HCT116 (cell line): ENCODE results near the gene MDP1.

Experiments used
- EZH2 ChIP-seq: fragments of 200-600 bp; sonication (generic); IDR thresholded peaks from 2 replicates; pipeline ENCODE4 v1.6.1; 2017; ENCODE audit warnings: antibody characterized with exemption, mixed run types
- POLR2A ChIP-seq: IDR thresholded peaks from 2 replicates; pipeline ENCODE4 v1.7.0; 2011; ENCODE audit warnings: borderline replicate concordance; ENCODE audit not compliant: insufficient read depth, insufficient read length; ENCODE audit errors: extremely low read depth
- POLR2AphosphoS5 ChIP-seq: IDR thresholded peaks from 2 replicates; pipeline ENCODE4 v1.6.1; 2011; ENCODE audit warnings: mild to moderate bottlenecking, low read depth, low read length, moderate library complexity
- RAD21 ChIP-seq: IDR thresholded peaks from 2 replicates; pipeline ENCODE4 v1.6.1; 2012; ENCODE audit warnings: low read depth, mild to moderate bottlenecking
- YY1 ChIP-seq: IDR thresholded peaks from 2 replicates; pipeline ENCODE4 v1.6.1; 2011; ENCODE audit warnings: low read length, low read depth, moderate library complexity, mild to moderate bottlenecking; ENCODE audit not compliant: insufficient replicate concordance; ENCODE audit errors: extremely low read depth
- ZNF274 ChIP-seq: fragments of 200-500 bp; sonication (Bioruptor generic); IDR thresholded peaks from 2 replicates; pipeline ENCODE4 v1.6.1; 2014; ENCODE audit warnings: mild to moderate bottlenecking, low read depth, low read length, inconsistent platforms
- TF ChIP-seq, protein P1 (sequence below), 3 experiments: fragments of 200-600 bp in 1 of 3; sonication (generic) in 1 of 3; IDR thresholded peaks in 2 of 3; conservative IDR thresholded peaks in 1 of 3; 2 replicates each; pipeline ENCODE4 v1.5.1; 2012 to 2017; ENCODE audit warnings: low read depth in 2 of 3, low read length in 2 of 3, antibody characterized with exemption in 1 of 3, borderline replicate concordance in 1 of 3, control low read depth in 1 of 3, mild to moderate bottlenecking in 1 of 3, mixed read lengths in 1 of 3, mixed run types in 1 of 3, moderate library complexity in 1 of 3; ENCODE audit not compliant: insufficient read depth in 1 of 3
- TF ChIP-seq, protein P2 (sequence below): IDR thresholded peaks from 2 replicates; pipeline ENCODE4 v1.6.1; 2012

DNA sequence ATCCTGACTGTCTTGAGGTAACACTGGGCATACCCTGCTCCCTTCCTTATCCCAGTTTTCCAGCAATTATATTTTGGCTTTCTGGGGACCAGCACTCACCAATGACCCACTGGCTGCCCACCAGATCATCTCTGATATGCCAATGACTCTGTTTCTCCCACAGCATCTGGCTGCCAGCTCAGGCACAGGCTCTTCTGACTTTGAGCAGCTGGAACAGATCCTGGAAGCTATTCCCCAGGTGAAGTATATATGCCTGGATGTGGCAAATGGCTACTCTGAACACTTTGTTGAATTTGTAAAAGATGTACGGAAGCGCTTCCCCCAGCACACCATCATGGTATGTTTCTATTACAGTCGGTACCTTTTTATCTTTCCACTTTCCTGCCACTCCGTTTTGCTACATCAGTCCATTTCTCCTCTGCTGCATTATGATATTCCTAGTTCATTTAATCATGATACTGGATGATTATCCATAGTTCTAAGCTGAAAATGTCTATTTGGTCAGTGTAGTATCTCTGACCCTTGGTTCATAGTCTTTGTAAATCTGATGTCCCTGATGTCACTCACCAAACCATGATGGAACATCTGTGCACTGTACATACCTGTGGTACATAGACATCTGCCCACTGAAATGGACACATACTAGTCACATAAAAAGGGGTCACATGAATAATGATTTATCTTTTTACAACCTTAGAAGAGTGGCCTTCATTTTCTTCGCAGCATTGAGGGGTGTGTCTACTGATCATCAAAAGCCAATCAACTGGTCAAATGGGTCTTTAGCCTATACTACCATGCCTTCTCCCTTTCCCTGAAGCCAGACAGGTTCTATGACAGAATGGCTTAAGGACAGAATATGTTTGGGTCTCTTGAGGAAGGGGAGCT lies 20.2 kb upstream of the MDP1 start:
- TF ChIP-seq, protein P1, sequence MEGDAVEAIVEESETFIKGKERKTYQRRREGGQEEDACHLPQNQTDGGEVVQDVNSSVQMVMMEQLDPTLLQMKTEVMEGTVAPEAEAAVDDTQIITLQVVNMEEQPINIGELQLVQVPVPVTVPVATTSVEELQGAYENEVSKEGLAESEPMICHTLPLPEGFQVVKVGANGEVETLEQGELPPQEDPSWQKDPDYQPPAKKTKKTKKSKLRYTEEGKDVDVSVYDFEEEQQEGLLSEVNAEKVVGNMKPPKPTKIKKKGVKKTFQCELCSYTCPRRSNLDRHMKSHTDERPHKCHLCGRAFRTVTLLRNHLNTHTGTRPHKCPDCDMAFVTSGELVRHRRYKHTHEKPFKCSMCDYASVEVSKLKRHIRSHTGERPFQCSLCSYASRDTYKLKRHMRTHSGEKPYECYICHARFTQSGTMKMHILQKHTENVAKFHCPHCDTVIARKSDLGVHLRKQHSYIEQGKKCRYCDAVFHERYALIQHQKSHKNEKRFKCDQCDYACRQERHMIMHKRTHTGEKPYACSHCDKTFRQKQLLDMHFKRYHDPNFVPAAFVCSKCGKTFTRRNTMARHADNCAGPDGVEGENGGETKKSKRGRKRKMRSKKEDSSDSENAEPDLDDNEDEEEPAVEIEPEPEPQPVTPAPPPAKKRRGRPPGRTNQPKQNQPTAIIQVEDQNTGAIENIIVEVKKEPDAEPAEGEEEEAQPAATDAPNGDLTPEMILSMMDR (IDR thresholded peaks at IDR 0.05 in 2 of 3, conservative IDR thresholded peaks at IDR 0.05 in 1 of 3; ENCODE audit: borderline replicate concordance in 1 of 3, insufficient read depth in 1 of 3, low read depth in 2 of 3, low read length in 2 of 3): no peak
- no peak for TF ChIP-seq YY1
- TF ChIP-seq, protein P2, sequence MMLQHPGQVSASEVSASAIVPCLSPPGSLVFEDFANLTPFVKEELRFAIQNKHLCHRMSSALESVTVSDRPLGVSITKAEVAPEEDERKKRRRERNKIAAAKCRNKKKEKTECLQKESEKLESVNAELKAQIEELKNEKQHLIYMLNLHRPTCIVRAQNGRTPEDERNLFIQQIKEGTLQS: no peak
- TF ChIP-seq EZH2: no peak
- TF ChIP-seq RAD21: no peak
- no peak for TF ChIP-seq POLR2A
- TF ChIP-seq ZNF274: no peak
- TF ChIP-seq POLR2AphosphoS5: no peak
